ENCODE data around the gene TPRG1. TPM values are rescaled to one million over a fixed set of nuclear protein-coding genes. Genes with fewer than 3 reads are reported as not detected.

The TPRG1 gene
- total RNA-seq, 1 donor from 2014 or later: 0.71 TPM

- H3F3A ChIP-seq (ENCODE audit: low read depth): no peaks in the 10 kb centered on the region
- no peaks in the 10 kb centered on the region for H4K20me1 ChIP-seq (ENCODE audit: low read depth)
- TF ChIP-seq EZH2phosphoT487 (IDR thresholded peaks at IDR 0.05): no peak
- TF ChIP-seq CTCF (IDR thresholded peaks at IDR 0.05): no peak
- no peak for TF ChIP-seq EZH2 (IDR thresholded peaks at IDR 0.05)
- H3K9ac ChIP-seq: no peak overlapping the region
- peaks cover 6% of the 10 kb centered on the region for H3K4me1 ChIP-seq
- H2AFZ ChIP-seq (replicated peaks): no peak overlapping the region
- no peaks in the 10 kb centered on the region for H3K79me2 ChIP-seq (ENCODE audit: low read depth)
- no peaks in the 10 kb centered on the region for H3K36me3 ChIP-seq
- Mint-ChIP-seq H3K36me3 (no peaks in the 10 kb centered on the region), H3K9me3 (no peaks in the 10 kb centered on the region), H3K27ac (no peak overlapping the region), H3K4me1 (peaks cover 8% of the 10 kb centered on the region), H3K27me3 (ENCODE audit: insufficient read depth, low read depth) (no peaks in the 10 kb centered on the region), H3K4me3 (no peak overlapping the region)
- no peak overlapping the region for H3K27ac ChIP-seq
- no peak overlapping the region for H3K4me2 ChIP-seq
- H3K4me3 ChIP-seq: no peak overlapping the region
- DNase-seq (ENCODE audit: low spot score): no peak
- no peaks in the 10 kb centered on the region for H3K27me3 ChIP-seq
- H3K9me3 ChIP-seq (ENCODE audit: low read depth): no peaks in the 10 kb centered on the region
Observed at GRCh38 chr3:189133768-189134167, 38.0 kb upstream of the TPRG1 start.

GRCh38 chr3:189137416-189137815 lies 34.4 kb upstream of the TPRG1 start:
- Histone ChIP-seq H2AFZ (replicated peaks) (no peak overlapping the region), H3F3A (ENCODE audit: low read depth) (no peaks in the 10 kb centered on the region), H3K9ac (no peak overlapping the region), H3K36me3 (no peaks in the 10 kb centered on the region), H3K4me1 (peaks cover 6% of the 10 kb centered on the region), H3K27ac (no peak overlapping the region), H3K4me2 (peak overlapping the region; percentile 11), H3K79me2 (ENCODE audit: low read depth) (no peaks in the 10 kb centered on the region), H3K9me3 (ENCODE audit: low read depth) (no peaks in the 10 kb centered on the region), H3K27me3 (no peaks in the 10 kb centered on the region), H4K20me1 (ENCODE audit: low read depth) (no peaks in the 10 kb centered on the region), H3K4me3 (no peak overlapping the region)
- no peaks in the 10 kb centered on the region for H3K36me3 Mint-ChIP-seq
- no peak overlapping the region for H3K27ac Mint-ChIP-seq
- peaks cover 8% of the 10 kb centered on the region for H3K4me1 Mint-ChIP-seq
- peak; percentile 51 for DNase-seq (ENCODE audit: low spot score)
- TF ChIP-seq CTCF (IDR thresholded peaks at IDR 0.05): no peak
- no peak for TF ChIP-seq EZH2phosphoT487 (IDR thresholded peaks at IDR 0.05)
- no peak for TF ChIP-seq EZH2 (IDR thresholded peaks at IDR 0.05)
- no peaks in the 10 kb centered on the region for H3K9me3 Mint-ChIP-seq
- no peaks in the 10 kb centered on the region for H3K27me3 Mint-ChIP-seq (ENCODE audit: insufficient read depth, low read depth)
- no peak overlapping the region for H3K4me3 Mint-ChIP-seq

- Histone ChIP-seq H3K27me3 (no peaks in the 10 kb centered on the region), H4K20me1 (ENCODE audit: low read depth) (no peaks in the 10 kb centered on the region), H3K79me2 (ENCODE audit: low read depth) (no peaks in the 10 kb centered on the region), H3K4me3 (no peak overlapping the region), H3K9ac (no peak overlapping the region), H3K4me2 (no peak overlapping the region), H3F3A (ENCODE audit: low read depth) (no peaks in the 10 kb centered on the region), H3K9me3 (ENCODE audit: low read depth) (no peaks in the 10 kb centered on the region), H3K4me1 (peaks cover 6% of the 10 kb centered on the region), H2AFZ (replicated peaks) (no peak overlapping the region), H3K36me3 (no peaks in the 10 kb centered on the region), H3K27ac (no peak overlapping the region)
- no peak for TF ChIP-seq EZH2phosphoT487 (IDR thresholded peaks at IDR 0.05)
- no peak for TF ChIP-seq CTCF (IDR thresholded peaks at IDR 0.05)
- H3K27me3 Mint-ChIP-seq (ENCODE audit: insufficient read depth, low read depth): no peaks in the 10 kb centered on the region
- H3K36me3 Mint-ChIP-seq: no peaks in the 10 kb centered on the region
- no peak overlapping the region for H3K4me3 Mint-ChIP-seq
- H3K27ac Mint-ChIP-seq: no peak overlapping the region
- H3K4me1 Mint-ChIP-seq: peaks cover 8% of the 10 kb centered on the region
- no peaks in the 10 kb centered on the region for H3K9me3 Mint-ChIP-seq
- DNase-seq (ENCODE audit: low spot score): no peak
Observed at GRCh38 chr3:189138901-189139610, 32.7 kb upstream of the TPRG1 start.

Measured in neural progenitor cell (in vitro differentiated cells).